ENCODE data around the gene TTLL3. TPM values are rescaled to one million over a fixed set of nuclear protein-coding genes. Genes with fewer than 3 reads are reported as not detected.

The TTLL3 gene
- polyA plus RNA-seq, 1 donor (not counting 4 experiments of a cell fraction or from before 2014, with no cell fraction given), result 11.3 TPM

- peaks cover under 1% of the 10 kb centered on the region for H3K4me1 ChIP-seq (ENCODE audit: control insufficient read depth, extremely low read depth, insufficient read depth, low read length)
- H3K4me2 ChIP-seq (ENCODE audit: control insufficient read depth, extremely low read depth, insufficient read depth, low read depth, low read length), result no peak overlapping the region
- H4K20me1 ChIP-seq (ENCODE audit: control insufficient read depth, extremely low read depth, insufficient read depth, low read length), result no peaks in the 10 kb centered on the region
- no peak overlapping the region for H3K27ac ChIP-seq (ENCODE audit: control insufficient read depth, insufficient read depth, low read length)
- no peaks in the 10 kb centered on the region for H3K9me1 ChIP-seq (ENCODE audit: control insufficient read depth, extremely low read depth, insufficient read depth, low read length)
- peaks cover under 1% of the 10 kb centered on the region for H3K79me2 ChIP-seq (ENCODE audit: control insufficient read depth, insufficient read depth, low read length)
- dilution Hi-C loops (cut with MboI; ENCODE audit: extremely low pct_ligation_motif_present, low sequenced_read_pairs), result no loop called here
- H3K27me3 ChIP-seq (ENCODE audit: control insufficient read depth, extremely low read depth, insufficient read depth, low read length), result no peaks in the 10 kb centered on the region
- no peak for FAIRE-seq
- H3K9ac ChIP-seq (ENCODE audit: control insufficient read depth, extremely low read depth, insufficient read depth, low read length), result no peak overlapping the region
- peaks cover 32 to 40% of the 10 kb centered on the region in 2 experiments for H3K36me3 ChIP-seq (ENCODE audit: control insufficient read depth in 2 of 2, extremely low read depth in 1 of 2, insufficient read depth in 2 of 2, low read length in 2 of 2)
- H3K4me3 ChIP-seq (ENCODE audit: control insufficient read depth in 2 of 3, extremely low read depth in 1 of 3, insufficient read depth in 2 of 3, low read depth in 1 of 3, low read length in 3 of 3), result no peak overlapping the region
- H2AFZ ChIP-seq (ENCODE audit: control insufficient read depth, low read length), result no peak overlapping the region
- no peak for DNase-seq (ENCODE audit: low read depth, low spot score)
- H3K9me3 ChIP-seq (ENCODE audit: control insufficient read depth, low read depth, low read length), result no peaks in the 10 kb centered on the region
- TF ChIP-seq CTCF (optimal IDR thresholded peaks at IDR 0.05 in 1 of 3, IDR thresholded peaks at IDR 0.05 in 1 of 3, conservative IDR thresholded peaks at IDR 0.05 in 1 of 3; ENCODE audit: extremely low read depth in 1 of 3, insufficient read depth in 2 of 3, low read length in 3 of 3) (no peak), EZH2 (IDR thresholded peaks at IDR 0.05; ENCODE audit: low read length) (no peak)
Observed at GRCh38 chr3:9786209-9786739, 23.8 kb upstream of the TTLL3 start.

GRCh38 chr3:9786825-9787669, 23.0 kb upstream of the TTLL3 start:
- dilution Hi-C loops (cut with MboI; ENCODE audit: extremely low pct_ligation_motif_present, low sequenced_read_pairs), result no loop called here
- Histone ChIP-seq H3K79me2 (ENCODE audit: control insufficient read depth, insufficient read depth, low read length) (peaks cover 9% of the 10 kb centered on the region), H3K4me2 (ENCODE audit: control insufficient read depth, extremely low read depth, insufficient read depth, low read depth, low read length) (no peak overlapping the region), H3K9me1 (ENCODE audit: control insufficient read depth, extremely low read depth, insufficient read depth, low read length) (no peaks in the 10 kb centered on the region), H3K36me3 (ENCODE audit: control insufficient read depth in 2 of 2, extremely low read depth in 1 of 2, insufficient read depth in 2 of 2, low read length in 2 of 2) (peaks cover 29 to 36% of the 10 kb centered on the region in 2 experiments), H3K9ac (ENCODE audit: control insufficient read depth, extremely low read depth, insufficient read depth, low read length) (no peak overlapping the region), H3K27ac (ENCODE audit: control insufficient read depth, insufficient read depth, low read length) (no peak overlapping the region), H2AFZ (ENCODE audit: control insufficient read depth, low read length) (no peak overlapping the region), H4K20me1 (ENCODE audit: control insufficient read depth, extremely low read depth, insufficient read depth, low read length) (no peaks in the 10 kb centered on the region), H3K27me3 (ENCODE audit: control insufficient read depth, extremely low read depth, insufficient read depth, low read length) (no peaks in the 10 kb centered on the region), H3K4me1 (ENCODE audit: control insufficient read depth, extremely low read depth, insufficient read depth, low read length) (peaks cover 8% of the 10 kb centered on the region), H3K4me3 (ENCODE audit: control insufficient read depth in 2 of 3, extremely low read depth in 1 of 3, insufficient read depth in 2 of 3, low read depth in 1 of 3, low read length in 3 of 3) (no peak overlapping the region), H3K9me3 (ENCODE audit: control insufficient read depth, low read depth, low read length) (no peaks in the 10 kb centered on the region)
- FAIRE-seq, result no peak
- no peak for TF ChIP-seq EZH2 (IDR thresholded peaks at IDR 0.05; ENCODE audit: low read length)
- TF ChIP-seq CTCF (optimal IDR thresholded peaks at IDR 0.05 in 1 of 3, IDR thresholded peaks at IDR 0.05 in 1 of 3, conservative IDR thresholded peaks at IDR 0.05 in 1 of 3; ENCODE audit: extremely low read depth in 1 of 3, insufficient read depth in 2 of 3, low read length in 3 of 3), result peak; percentile 49 to 54 (median 50)
- no peak for DNase-seq (ENCODE audit: low read depth, low spot score)
